CD4-positive, CD25-positive, alpha-beta regulatory T cell (primary cell): ENCODE data around the gene TM4SF20. TPM values are rescaled to one million over a fixed set of nuclear protein-coding genes. Genes with fewer than 3 reads are reported as not detected.

Experiments
- ATAC-seq, 2 donors: fragments of 150-1000 bp; cut with Tn5 transposase; one replicate each; pipeline ENCODE4 v1.10.0; 2021; ENCODE audit warnings: low read depth in 2 of 2, moderate number of reproducible peaks in 2 of 2, moderate library complexity in 1 of 2
- DNase-seq, 3 donors: peaks; one replicate each; pipeline versions ENCODE4 v3.0.0 to v3.0.0-alpha.2; 2012 to 2022; ENCODE audit warnings: mixed read lengths in 1 of 3
- H3K27ac ChIP-seq: one replicate; pipeline ENCODE4 v1.7.0; 2013; ENCODE audit warnings: mild to moderate bottlenecking, low read length; ENCODE audit not compliant: insufficient read depth, poor library complexity, severe bottlenecking
- H3K27me3 ChIP-seq: one replicate; pipeline ENCODE4 v1.7.0; 2013; ENCODE audit warnings: low read length; ENCODE audit not compliant: control insufficient read depth, insufficient read depth
- H3K36me3 ChIP-seq: one replicate; pipeline ENCODE4 v1.7.0; 2013; ENCODE audit warnings: mild to moderate bottlenecking, low read length, moderate library complexity; ENCODE audit not compliant: control insufficient read depth, insufficient read depth
- H3K4me1 ChIP-seq: 2 replicates; pipeline ENCODE4 v1.7.0; 2013; ENCODE audit warnings: mild to moderate bottlenecking, low read length; ENCODE audit not compliant: insufficient read depth, control insufficient read depth, poor library complexity, severe bottlenecking
- H3K4me3 ChIP-seq: one replicate; pipeline ENCODE4 v1.7.0; 2013; ENCODE audit warnings: low read depth, mild to moderate bottlenecking, low read length, moderate library complexity
- H3K9me3 ChIP-seq, 2 experiments: 1 replicate in 1 of 2; 2 replicates in 1 of 2; pipeline ENCODE4 v1.7.0; 2013; ENCODE audit warnings: low read length in 2 of 2, mild to moderate bottlenecking in 1 of 2, moderate library complexity in 1 of 2; ENCODE audit not compliant: control insufficient read depth in 2 of 2
- H3K27ac Mint-ChIP-seq, 3 donors: one replicate each; pipeline ENCODE4 v1.8.0; 2020 to 2022; ENCODE audit warnings: mild to moderate bottlenecking in 3 of 3, mixed read lengths in 3 of 3, moderate library complexity in 2 of 3
- H3K27me3 Mint-ChIP-seq: one replicate; pipeline ENCODE4 v1.8.0; 2022; ENCODE audit warnings: mild to moderate bottlenecking, mixed read lengths
- H3K36me3 Mint-ChIP-seq: one replicate; pipeline ENCODE4 v1.8.0; 2020; ENCODE audit warnings: mixed read lengths
- H3K4me1 Mint-ChIP-seq, 4 donors: one replicate each; pipeline ENCODE4 v1.8.0; 2020 to 2022; ENCODE audit warnings: mixed read lengths in 4 of 4, mild to moderate bottlenecking in 1 of 4
- H3K4me3 Mint-ChIP-seq, 4 donors: one replicate each; pipeline ENCODE4 v1.8.0; 2020 to 2022; ENCODE audit warnings: mild to moderate bottlenecking in 4 of 4, mixed read lengths in 4 of 4, moderate library complexity in 3 of 4
- H3K9me3 Mint-ChIP-seq, 7 donors: one replicate each; pipeline ENCODE4 v1.8.0; 2020 to 2022; ENCODE audit warnings: mixed read lengths in 7 of 7, mild to moderate bottlenecking in 3 of 7, moderate library complexity in 2 of 7
- polyA plus RNA-seq, 4 donors: library from polyadenylated mRNA; unstranded; fragments of 300-500 nt; fragmentation: Illumina TruSeq; gene quantifications; one replicate each; pipeline ENCODE4 v1.2.3, GENCODE V29; 2021
- total RNA-seq: library from RNA; stranded (reverse); gene quantifications from one replicate; pipeline ENCODE4 v1.2.3, GENCODE V29; 2022

The TM4SF20 gene, protein sequence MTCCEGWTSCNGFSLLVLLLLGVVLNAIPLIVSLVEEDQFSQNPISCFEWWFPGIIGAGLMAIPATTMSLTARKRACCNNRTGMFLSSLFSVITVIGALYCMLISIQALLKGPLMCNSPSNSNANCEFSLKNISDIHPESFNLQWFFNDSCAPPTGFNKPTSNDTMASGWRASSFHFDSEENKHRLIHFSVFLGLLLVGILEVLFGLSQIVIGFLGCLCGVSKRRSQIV
- not detected for total RNA-seq
- not detected for polyA plus RNA-seq

DNA sequence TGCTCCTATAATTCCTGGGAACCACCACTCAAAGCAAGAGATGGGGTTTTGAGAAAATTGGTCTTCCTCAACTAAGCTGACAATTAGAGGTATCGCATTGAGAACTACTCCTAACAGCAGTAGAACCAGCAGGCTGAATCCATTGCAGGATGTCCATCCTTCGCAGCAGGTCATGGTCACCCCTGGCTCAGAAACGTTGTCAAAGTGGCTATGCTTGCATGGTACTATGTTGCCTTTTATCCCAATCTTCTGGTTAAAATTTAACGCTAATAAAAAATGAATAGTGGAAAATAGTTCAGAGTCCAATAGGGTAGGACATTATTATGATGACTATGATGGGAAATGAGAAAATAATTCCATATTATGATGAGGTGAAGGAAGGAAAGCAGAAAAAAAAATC is at the start of gene TM4SF20:
Gene TM4SF20 (minus strand): TSS at position 212 of the 400 bp plus-strand sequence. CDS start 38 bp downstream, at position 174.
- H3K27me3 Mint-ChIP-seq, result peaks cover 17% of the 10 kb centered on the region
- H3K4me3 Mint-ChIP-seq, result no peak within 1 kb of the TSS
- Histone ChIP-seq H3K27ac (no peak within 1 kb of the TSS), H3K9me3 (no peaks in the 10 kb centered on the region), H3K4me1 (no peaks in the 10 kb centered on the region), H3K4me3 (no peak within 1 kb of the TSS), H3K27me3 (peaks cover 4% of the 10 kb centered on the region), H3K36me3 (no peaks in the 10 kb centered on the region)
- H3K9me3 Mint-ChIP-seq, result no peaks in the 10 kb centered on the region
- no peak within 1 kb of the TSS for H3K27ac Mint-ChIP-seq
- no peak for DNase-seq
- ATAC-seq, result no peak
- peaks cover 0 to 6% (median 4%) of the 10 kb centered on the region in 4 donors for H3K4me1 Mint-ChIP-seq
- no peaks in the 10 kb centered on the region for H3K36me3 Mint-ChIP-seq

DNA sequence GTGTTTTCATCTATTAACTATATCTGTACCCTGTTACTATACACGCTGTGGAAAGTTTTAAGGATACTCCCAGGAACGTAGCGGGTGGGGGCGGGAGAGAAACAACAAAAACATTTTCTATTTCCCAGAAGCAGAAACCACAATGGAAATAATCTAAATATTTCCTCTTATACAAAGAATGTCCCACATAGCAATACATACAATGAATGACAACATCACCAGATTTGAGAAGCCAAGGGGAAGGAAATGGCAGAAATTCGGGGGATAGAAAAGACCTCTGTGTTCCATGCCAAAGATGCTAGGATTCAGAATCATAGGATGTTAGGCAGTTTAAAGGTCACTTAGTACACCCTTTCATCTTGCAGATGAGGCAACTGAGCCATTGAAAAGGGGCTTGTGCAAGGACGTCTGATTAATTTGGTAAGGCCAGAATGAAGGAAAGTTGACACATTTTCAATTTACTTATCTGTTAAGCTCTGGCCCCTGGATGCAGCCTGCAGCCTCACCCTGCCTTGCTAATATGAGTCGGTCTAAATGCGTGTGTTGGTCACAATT is 49.7 kb upstream of the TM4SF20 start:
- peaks cover 9 to 10% of the 10 kb centered on the region in 2 experiments for H3K9me3 ChIP-seq
- H3K4me3 ChIP-seq, result no peak overlapping the region
- no peaks in the 10 kb centered on the region for H3K4me1 ChIP-seq
- H3K27ac ChIP-seq, result no peak overlapping the region
- H3K27me3 ChIP-seq, result no peaks in the 10 kb centered on the region
- Mint-ChIP-seq H3K4me3 (no peak overlapping the region), H3K27me3 (peaks cover 7% of the 10 kb centered on the region), H3K9me3 (peaks cover 0 to 15% (median 7%) of the 10 kb centered on the region in 7 donors), H3K36me3 (no peaks in the 10 kb centered on the region), H3K27ac (no peak overlapping the region), H3K4me1 (no peaks in the 10 kb centered on the region)
- no peaks in the 10 kb centered on the region for H3K36me3 ChIP-seq
- DNase-seq, result no peak
- no peak for ATAC-seq

DNA sequence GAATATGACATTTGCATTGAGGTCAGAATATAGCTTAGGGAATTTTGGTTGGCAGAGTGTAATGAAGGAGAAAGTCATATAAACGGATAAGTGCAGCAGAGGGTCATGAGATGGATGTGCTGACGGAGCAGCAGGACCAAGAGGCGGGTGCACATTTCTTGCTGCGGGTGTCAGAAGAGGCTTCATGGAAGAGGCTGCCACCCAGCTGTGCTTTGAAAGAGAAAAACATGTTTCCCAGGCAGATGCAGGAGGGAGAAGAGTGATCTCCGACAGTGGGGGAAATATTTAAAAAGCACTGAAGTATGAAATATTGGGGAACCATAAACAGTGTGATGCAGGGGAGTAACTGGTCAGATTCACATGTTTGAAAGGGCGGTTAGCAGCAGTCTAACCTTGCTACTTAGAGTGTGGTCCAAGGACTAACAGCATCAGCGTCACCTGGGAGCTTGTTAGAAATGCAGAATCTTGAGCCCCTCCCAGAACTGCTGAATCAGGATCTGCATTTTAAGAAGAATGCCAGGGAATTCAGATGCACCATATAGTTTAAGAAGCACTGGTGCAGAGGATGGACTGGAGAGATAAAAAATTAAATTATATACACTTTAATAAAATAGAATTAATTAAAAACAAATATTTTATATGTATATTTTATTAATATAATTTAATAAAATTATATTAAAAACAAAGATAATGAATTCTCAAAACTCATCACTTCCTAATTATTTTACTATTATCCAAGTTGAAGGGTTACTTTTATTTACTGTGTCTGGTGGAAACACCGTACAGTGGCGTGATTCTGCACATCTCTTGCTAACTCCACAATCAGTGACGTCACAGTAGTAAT is 44.8 kb upstream of the TM4SF20 start:
- Mint-ChIP-seq H3K27me3 (peaks cover 4% of the 10 kb centered on the region), H3K9me3 (peaks cover 0 to 2% (median 0%) of the 10 kb centered on the region in 7 donors), H3K4me1 (no peaks in the 10 kb centered on the region)

DNA sequence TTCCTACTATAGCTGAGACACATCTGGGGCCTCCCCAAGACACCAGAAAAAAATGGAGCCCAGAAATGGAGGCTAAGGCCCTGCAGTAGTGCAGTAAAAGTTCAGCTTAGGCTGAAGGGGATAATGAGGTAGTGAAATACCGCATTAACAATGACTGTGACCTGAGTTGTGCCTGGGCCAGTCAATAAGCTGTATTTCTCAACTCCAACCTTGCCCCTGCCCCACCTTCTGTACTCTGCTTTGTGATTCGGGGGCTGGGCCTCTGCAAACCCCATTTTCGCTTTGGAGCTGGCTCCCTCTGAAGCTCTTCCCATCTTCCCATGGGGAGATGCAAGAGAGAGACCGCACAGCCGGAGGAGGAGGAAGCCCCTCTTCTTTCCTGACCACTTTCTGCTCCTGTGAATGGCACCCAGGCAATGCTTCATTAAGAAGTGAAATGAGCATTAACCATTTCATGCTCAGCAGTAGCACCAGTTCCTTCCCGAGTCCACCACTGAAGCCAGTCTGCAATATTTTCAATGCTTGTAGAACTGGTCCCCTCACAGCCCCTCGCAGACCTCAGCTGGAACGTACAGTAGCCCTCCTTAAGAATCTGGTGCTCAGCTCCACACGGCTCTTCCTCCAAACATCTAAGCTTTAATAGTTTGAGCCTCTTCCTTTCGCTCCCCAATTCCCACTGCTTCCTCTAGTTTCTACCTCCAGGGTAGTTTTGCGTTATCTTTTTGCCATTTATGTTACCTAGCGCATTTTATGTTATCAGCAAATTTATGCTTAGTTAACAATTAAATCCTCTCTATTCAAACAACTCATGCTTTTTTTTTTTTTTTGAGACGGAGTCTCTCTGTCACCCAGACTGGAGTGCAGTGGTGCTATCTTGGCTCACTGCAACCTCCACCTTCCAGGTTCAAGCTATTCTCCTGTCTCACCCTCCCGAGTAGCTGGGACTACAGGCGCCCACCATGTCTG is 41.3 kb upstream of the TM4SF20 start:
- H3K27ac ChIP-seq, result no peak overlapping the region
- no peaks in the 10 kb centered on the region for H3K9me3 ChIP-seq
- no peaks in the 10 kb centered on the region for H3K36me3 ChIP-seq
- H3K4me3 ChIP-seq, result no peak overlapping the region
- Mint-ChIP-seq H3K4me1 (peaks cover 0 to 8% (median 7%) of the 10 kb centered on the region in 4 donors), H3K9me3 (no peaks in the 10 kb centered on the region), H3K27ac (no peak overlapping the region), H3K36me3 (no peaks in the 10 kb centered on the region), H3K27me3 (no peaks in the 10 kb centered on the region), H3K4me3 (no peak overlapping the region)
- no peaks in the 10 kb centered on the region for H3K4me1 ChIP-seq
- ATAC-seq, result no peak
- no peak for DNase-seq
- H3K27me3 ChIP-seq, result no peaks in the 10 kb centered on the region

More for the DNA sequence above, 44.8 kb upstream of the TM4SF20 start:
- Histone ChIP-seq H3K27me3 (no peaks in the 10 kb centered on the region), H3K4me3 (no peak overlapping the region), H3K27ac (no peak overlapping the region), H3K4me1 (no peaks in the 10 kb centered on the region), H3K36me3 (no peaks in the 10 kb centered on the region), H3K9me3 (no peaks in the 10 kb centered on the region)
- Mint-ChIP-seq H3K27ac (no peak overlapping the region), H3K4me3 (no peak overlapping the region), H3K36me3 (no peaks in the 10 kb centered on the region)
- DNase-seq (no peak), ATAC-seq (no peak)

DNA sequence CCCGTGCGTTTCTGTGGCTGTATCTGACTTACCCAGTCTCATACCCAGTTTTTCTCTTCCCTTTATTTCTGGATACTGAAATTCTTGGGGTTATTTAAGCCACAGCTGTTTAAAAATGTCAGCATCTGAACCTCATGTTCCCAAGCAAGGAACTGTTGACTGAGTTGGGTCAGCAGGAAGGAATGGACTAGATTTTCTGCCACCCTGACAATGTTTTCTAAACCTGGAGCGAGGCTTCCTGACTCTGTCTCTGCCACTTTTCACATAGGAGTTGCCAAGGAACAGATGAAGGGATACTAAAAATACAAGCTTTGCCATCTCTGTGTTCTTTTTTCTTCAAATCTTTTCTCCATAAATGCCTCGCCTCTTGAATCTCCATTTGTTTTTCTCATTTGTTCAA is 37.6 kb upstream of the TM4SF20 start:
- Histone ChIP-seq H3K4me1 (no peaks in the 10 kb centered on the region), H3K4me3 (no peak overlapping the region), H3K27ac (no peak overlapping the region), H3K9me3 (no peaks in the 10 kb centered on the region), H3K36me3 (no peaks in the 10 kb centered on the region), H3K27me3 (no peaks in the 10 kb centered on the region)
- Mint-ChIP-seq H3K27ac (peak overlapping the region in 2 of 3 donors; percentile 1 to 2), H3K4me3 (no peak overlapping the region), H3K36me3 (no peaks in the 10 kb centered on the region), H3K9me3 (no peaks in the 10 kb centered on the region), H3K4me1 (peaks cover 0 to 24% (median 14%) of the 10 kb centered on the region in 4 donors), H3K27me3 (no peaks in the 10 kb centered on the region)
- DNase-seq, result no peak
- no peak for ATAC-seq

DNA sequence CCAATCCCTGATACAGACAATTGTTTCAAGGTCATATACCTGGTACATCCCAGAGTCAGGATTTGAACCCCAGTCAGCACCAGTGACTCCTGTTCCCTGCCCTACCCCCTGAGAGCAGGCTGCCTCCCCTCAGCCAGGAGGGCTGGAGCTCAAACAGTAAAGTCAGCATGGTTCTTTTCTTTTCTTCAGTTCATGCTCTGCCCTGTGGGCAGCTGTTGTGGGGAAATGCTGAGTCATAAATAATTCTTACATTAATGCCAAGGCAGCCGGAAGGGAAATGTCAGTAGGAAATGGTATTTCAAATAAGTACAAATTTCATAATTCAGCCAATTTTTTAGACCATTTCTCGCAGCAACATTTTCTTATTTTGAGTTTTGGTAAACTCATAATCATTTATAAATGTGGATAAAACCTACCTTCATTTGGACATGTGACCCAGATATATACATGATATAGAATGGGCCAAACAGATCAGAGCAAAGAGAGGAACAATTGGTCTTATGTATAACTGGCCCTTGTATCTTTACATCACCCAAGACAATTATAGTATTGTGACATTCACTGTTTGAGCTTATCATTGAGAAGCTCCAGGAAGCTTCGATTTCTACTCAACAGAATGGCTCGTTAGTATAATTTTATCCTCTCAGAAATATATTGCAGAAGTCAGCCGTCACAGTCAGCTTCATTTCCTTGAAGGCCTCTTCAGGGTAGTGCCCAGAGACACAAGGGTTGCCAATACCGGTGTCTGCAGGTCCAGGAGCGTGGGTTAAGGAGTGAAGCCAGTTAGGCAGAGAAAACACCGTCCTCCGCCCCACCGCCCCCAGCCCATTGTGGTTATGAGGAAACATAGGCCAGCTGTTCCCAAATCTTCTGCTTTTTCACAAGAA is 36.7 kb upstream of the TM4SF20 start:
- Mint-ChIP-seq H3K9me3 (no peaks in the 10 kb centered on the region), H3K27ac (no peak overlapping the region), H3K4me1 (peaks cover 0 to 33% (median 22%) of the 10 kb centered on the region in 4 donors), H3K4me3 (peak overlapping the region in 1 of 4 donors; percentile 10), H3K27me3 (no peaks in the 10 kb centered on the region), H3K36me3 (no peaks in the 10 kb centered on the region)
- peak in 1 of 2 donors; percentile 25 for ATAC-seq
- Histone ChIP-seq H3K36me3 (no peaks in the 10 kb centered on the region), H3K4me1 (peaks cover 4% of the 10 kb centered on the region), H3K27me3 (no peaks in the 10 kb centered on the region), H3K27ac (no peak overlapping the region), H3K9me3 (no peaks in the 10 kb centered on the region), H3K4me3 (no peak overlapping the region)
- DNase-seq, result peak in 1 of 3 donors; percentile 37
